ENCODE measurements around the gene CWC25.

Gene CWC25

DNA sequence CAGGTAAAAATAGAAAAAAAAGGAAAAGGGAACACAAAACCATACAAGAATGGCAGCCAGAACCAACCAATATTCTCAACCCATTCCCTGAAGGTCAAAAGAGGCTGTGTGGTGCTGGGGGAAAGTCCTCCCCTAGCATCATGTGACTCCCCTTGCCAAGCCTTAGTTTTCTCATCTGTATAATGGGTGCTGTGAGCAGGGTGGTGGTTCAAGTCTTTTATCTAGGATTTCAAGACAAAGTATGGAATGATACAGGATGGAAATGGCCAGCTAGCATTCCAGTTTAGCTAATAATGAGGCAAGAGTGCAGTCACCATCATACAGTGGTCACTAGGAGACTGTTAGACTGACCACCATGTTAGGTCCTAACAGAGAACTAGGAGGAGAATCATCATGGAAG is 51.9 kb downstream of the CWC25 start:
- ATAC-seq = no peak
- TF ChIP-seq ZNF70 (CRISPR knock-in tag; IDR thresholded peaks at IDR 0.05) = no peak
- no peak for TF ChIP-seq TOX (CRISPR knock-in tag; IDR thresholded peaks at IDR 0.05; ENCODE audit: borderline replicate concordance)
- no peak for TF ChIP-seq ZFP30 (CRISPR knock-in tag; IDR thresholded peaks at IDR 0.05)
- TF ChIP-seq, protein P1, sequence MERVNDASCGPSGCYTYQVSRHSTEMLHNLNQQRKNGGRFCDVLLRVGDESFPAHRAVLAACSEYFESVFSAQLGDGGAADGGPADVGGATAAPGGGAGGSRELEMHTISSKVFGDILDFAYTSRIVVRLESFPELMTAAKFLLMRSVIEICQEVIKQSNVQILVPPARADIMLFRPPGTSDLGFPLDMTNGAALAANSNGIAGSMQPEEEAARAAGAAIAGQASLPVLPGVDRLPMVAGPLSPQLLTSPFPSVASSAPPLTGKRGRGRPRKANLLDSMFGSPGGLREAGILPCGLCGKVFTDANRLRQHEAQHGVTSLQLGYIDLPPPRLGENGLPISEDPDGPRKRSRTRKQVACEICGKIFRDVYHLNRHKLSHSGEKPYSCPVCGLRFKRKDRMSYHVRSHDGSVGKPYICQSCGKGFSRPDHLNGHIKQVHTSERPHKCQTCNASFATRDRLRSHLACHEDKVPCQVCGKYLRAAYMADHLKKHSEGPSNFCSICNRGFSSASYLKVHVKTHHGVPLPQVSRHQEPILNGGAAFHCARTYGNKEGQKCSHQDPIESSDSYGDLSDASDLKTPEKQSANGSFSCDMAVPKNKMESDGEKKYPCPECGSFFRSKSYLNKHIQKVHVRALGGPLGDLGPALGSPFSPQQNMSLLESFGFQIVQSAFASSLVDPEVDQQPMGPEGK (CRISPR knock-in tag; IDR thresholded peaks at IDR 0.05; ENCODE audit: borderline replicate concordance) = no peak
- no peak for TF ChIP-seq TCF4 (CRISPR knock-in tag; IDR thresholded peaks at IDR 0.05; ENCODE audit: borderline replicate concordance)
- TF ChIP-seq ZNF8 (CRISPR knock-in tag; IDR thresholded peaks at IDR 0.05) = no peak
- TF ChIP-seq GLIS3 (CRISPR knock-in tag; IDR thresholded peaks at IDR 0.05) = no peak
- no peak for TF ChIP-seq CSDC2 (CRISPR knock-in tag; IDR thresholded peaks at IDR 0.05)
- no peak for TF ChIP-seq ZFP3 (CRISPR knock-in tag; IDR thresholded peaks at IDR 0.05)
- TF ChIP-seq BACH2 (CRISPR knock-in tag; IDR thresholded peaks at IDR 0.05; ENCODE audit: borderline replicate concordance) = no peak
- TF ChIP-seq ESRRG (CRISPR knock-in tag; IDR thresholded peaks at IDR 0.05) = no peak
- no peak for TF ChIP-seq POU6F1 (CRISPR knock-in tag; IDR thresholded peaks at IDR 0.05; ENCODE audit: borderline replicate concordance, low read depth)
- no peak for TF ChIP-seq PPARA (CRISPR knock-in tag; IDR thresholded peaks at IDR 0.05; ENCODE audit: borderline replicate concordance)
- TF ChIP-seq ZNF565 (CRISPR knock-in tag; conservative IDR thresholded peaks at IDR 0.05; ENCODE audit: low read depth) = no peak
- TF ChIP-seq OSR1 (CRISPR knock-in tag; IDR thresholded peaks at IDR 0.05) = no peak
- no peak for TF ChIP-seq ISL1 (CRISPR knock-in tag; IDR thresholded peaks at IDR 0.05)
- TF ChIP-seq SNAI2 (CRISPR knock-in tag; IDR thresholded peaks at IDR 0.05) = no peak
- no peak for TF ChIP-seq CSRNP3 (CRISPR knock-in tag; IDR thresholded peaks at IDR 0.05)
- TF ChIP-seq ARNTL (CRISPR knock-in tag; IDR thresholded peaks at IDR 0.05; ENCODE audit: borderline replicate concordance, low read depth) = no peak

- TF ChIP-seq POU6F1 (CRISPR knock-in tag; IDR thresholded peaks at IDR 0.05; ENCODE audit: borderline replicate concordance, low read depth) (no peak), ZC3H10 (CRISPR knock-in tag; IDR thresholded peaks at IDR 0.05) (no peak), ZNF8 (CRISPR knock-in tag; IDR thresholded peaks at IDR 0.05) (no peak), BACH2 (CRISPR knock-in tag; IDR thresholded peaks at IDR 0.05; ENCODE audit: borderline replicate concordance) (no peak)
- no peak for ATAC-seq
Measured at GRCh38 chr17:38768417-38768816, 56.7 kb downstream of the CWC25 start.

- no peak for ATAC-seq
Measured at GRCh38 chr17:38766341-38766740, 58.8 kb downstream of the CWC25 start.

More at GRCh38 chr17:38766341-38766740, 58.8 kb downstream of the CWC25 start:
- TF ChIP-seq ZNF8 (CRISPR knock-in tag; IDR thresholded peaks at IDR 0.05) (no peak), ESRRG (CRISPR knock-in tag; IDR thresholded peaks at IDR 0.05) (no peak), ZNF70 (CRISPR knock-in tag; IDR thresholded peaks at IDR 0.05) (no peak), CSRNP3 (CRISPR knock-in tag; IDR thresholded peaks at IDR 0.05) (no peak), OSR1 (CRISPR knock-in tag; IDR thresholded peaks at IDR 0.05) (no peak), GLIS3 (CRISPR knock-in tag; IDR thresholded peaks at IDR 0.05) (no peak), TCF4 (CRISPR knock-in tag; IDR thresholded peaks at IDR 0.05; ENCODE audit: borderline replicate concordance) (no peak), ZFP30 (CRISPR knock-in tag; IDR thresholded peaks at IDR 0.05) (no peak), CREB5 (CRISPR knock-in tag; IDR thresholded peaks at IDR 0.05; ENCODE audit: low read depth) (no peak)
- TF ChIP-seq, protein P2, sequence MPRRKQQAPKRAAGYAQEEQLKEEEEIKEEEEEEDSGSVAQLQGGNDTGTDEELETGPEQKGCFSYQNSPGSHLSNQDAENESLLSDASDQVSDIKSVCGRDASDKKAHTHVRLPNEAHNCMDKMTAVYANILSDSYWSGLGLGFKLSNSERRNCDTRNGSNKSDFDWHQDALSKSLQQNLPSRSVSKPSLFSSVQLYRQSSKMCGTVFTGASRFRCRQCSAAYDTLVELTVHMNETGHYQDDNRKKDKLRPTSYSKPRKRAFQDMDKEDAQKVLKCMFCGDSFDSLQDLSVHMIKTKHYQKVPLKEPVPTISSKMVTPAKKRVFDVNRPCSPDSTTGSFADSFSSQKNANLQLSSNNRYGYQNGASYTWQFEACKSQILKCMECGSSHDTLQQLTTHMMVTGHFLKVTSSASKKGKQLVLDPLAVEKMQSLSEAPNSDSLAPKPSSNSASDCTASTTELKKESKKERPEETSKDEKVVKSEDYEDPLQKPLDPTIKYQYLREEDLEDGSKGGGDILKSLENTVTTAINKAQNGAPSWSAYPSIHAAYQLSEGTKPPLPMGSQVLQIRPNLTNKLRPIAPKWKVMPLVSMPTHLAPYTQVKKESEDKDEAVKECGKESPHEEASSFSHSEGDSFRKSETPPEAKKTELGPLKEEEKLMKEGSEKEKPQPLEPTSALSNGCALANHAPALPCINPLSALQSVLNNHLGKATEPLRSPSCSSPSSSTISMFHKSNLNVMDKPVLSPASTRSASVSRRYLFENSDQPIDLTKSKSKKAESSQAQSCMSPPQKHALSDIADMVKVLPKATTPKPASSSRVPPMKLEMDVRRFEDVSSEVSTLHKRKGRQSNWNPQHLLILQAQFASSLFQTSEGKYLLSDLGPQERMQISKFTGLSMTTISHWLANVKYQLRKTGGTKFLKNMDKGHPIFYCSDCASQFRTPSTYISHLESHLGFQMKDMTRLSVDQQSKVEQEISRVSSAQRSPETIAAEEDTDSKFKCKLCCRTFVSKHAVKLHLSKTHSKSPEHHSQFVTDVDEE (CRISPR knock-in tag; IDR thresholded peaks at IDR 0.05) = no peak

Measured in SK-N-SH treated with all-trans-retinoic acid at 6 μM for 48 hours (cell line).